A549 treated with ZK216348 at 1 μM for 4 hours (cell line): ENCODE measurements around the gene GPATCH4. TPM values are rescaled to one million over a fixed set of nuclear protein-coding genes. Genes with fewer than 3 reads are reported as not detected.

Experiments used
- total RNA-seq: library from RNA; stranded (reverse); fragments of 200-300 nt; extraction: Qiagen RNA extraction; gene quantifications from 5 replicates; pipeline ENCODE4 v1.2.3, GENCODE V29; 2022; ENCODE audit warnings: low read depth

GPATCH4 gene
- total RNA-seq: 61.7 to 81.2 TPM (median 71.7 TPM) in 5 replicates

DNA sequence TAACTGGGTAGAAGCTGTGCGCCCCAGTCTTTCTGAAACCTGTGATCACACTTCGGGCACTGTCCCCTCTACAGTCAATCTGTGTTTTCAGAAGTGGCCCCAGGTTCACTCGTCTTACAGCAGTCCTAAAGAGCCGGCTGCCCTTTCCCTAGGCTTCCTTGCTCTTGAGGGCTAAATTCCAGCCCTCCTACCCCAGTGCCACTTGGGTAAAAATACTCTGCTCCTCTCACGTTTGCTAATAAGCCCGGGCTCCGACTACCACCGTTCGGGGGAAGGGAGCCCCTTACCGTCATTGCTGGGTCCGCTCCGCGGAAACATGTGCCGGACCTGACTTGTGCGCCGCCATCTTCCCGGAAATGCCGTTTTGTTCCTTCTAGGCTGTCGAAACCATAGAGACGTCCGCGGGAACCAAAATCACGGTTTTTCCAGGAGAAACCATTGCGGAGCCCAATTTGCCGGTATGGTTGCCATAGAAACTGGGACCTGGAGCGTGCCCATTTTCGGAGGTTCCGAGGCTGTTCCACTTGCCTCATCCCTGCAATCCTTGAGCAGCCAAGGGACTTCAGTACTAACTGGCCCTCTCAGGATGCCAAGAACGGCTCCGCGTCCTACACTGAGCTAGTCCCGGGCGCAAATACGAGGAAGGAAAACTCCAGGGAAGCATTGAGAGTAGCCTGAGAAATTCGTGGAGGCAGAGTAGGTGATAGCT lies at the start of gene GPATCH4:
TSS of gene GPATCH4 (minus strand) at position 358 of the 709 bp plus-strand sequence.

DNA sequence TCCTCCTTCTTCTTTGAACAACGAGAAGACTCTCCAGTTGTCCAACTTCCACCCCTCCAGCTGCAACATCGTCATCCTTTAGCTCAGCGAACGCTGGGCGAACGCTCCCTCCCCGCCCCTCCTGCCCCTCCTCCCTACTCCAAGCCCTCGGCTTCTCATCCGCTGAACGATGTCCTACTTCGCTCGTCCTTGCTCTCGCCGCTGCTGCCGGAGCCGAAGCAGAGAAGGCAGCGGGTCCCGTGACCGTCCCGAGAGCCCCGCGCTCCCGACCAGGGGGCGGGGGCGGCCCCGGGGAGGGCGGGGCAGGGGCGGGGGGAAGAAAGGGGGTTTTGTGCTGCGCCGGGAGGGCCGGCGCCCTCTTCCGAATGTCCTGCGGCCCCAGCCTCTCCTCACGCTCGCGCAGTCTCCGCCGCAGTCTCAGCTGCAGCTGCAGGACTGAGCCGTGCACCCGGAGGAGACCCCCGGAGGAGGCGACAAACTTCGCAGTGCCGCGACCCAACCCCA lies 40.5 kb upstream of the GPATCH4 start, which contains the start of gene BCAN:
TSS of gene BCAN (plus strand) at position 357 of the 504 bp plus-strand sequence. CDS start 3,938 bp downstream, outside the sequence.

DNA sequence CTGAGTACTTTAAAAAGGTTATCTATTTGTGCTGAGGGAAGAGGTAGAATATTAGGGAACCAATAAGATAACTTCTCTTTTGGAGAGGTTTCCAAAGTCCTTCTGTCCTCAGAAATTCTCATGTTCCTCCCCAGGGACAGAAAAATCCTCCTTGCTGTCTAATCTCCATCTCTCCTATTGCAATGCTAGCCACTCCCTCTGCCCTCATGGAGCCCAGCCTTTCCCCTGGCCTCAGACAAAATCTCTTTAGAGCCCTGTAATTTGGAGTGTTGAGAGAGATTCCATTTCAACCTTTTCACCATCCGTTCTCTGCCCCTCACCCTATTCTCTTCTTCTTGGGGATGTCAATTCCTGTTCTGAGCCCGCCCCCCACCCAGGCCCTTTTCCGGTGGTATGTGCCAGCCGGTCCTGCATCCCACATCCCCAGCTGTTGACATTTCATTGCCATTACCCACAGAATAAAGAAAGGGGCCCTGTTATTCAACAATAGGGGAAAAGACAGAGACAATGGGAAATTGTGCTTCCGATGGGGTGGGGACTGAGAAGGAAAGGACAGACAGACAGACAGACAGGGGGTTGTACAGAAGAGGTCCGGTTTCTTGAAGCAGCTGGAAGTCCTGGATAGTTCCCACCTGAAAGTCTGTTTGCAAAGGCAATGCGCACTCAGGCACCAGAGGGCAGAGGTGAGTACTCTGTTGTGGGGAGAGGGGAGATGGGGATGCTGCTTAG lies 17.7 kb upstream of the GPATCH4 start, which contains the start of gene HAPLN2:
TSS of gene HAPLN2 (plus strand) at position 563 of the 729 bp plus-strand sequence. CDS start 4,076 bp downstream, outside the sequence.

DNA sequence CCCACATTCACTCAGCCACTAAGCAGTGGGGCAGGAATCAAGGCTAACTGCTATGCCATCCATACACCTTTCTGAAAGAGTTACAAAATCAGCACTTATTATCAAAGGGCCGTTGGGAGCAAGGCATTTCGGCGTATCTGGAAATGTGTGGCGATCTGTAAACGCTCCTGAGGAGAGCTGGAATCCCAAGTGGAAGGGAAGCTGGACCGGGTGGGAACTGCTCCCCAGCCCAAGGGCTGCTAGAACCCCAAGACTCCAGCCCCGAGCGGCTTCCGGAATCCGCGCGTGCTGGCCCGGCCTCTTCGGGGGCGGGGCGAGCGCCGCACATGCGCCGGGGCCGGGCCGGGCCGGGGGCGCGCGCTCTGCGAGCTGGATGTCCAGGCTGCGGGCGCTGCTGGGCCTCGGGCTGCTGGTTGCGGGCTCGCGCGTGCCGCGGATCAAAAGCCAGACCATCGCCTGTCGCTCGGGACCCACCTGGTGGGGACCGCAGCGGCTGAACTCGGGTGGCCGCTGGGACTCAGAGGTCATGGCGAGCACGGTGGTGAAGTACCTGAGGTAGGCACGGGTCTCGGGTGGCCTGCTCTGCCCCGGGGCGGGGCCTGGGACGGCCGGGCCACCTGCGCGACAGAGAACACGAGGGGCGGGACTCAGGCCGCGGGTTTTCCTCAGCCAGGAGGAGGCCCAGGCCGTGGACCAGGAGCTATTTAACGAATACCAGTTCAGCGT lies 9.7 kb downstream of the GPATCH4 start, which contains the start of gene NAXE:
TSS of gene NAXE (plus strand) at position 345 of the 726 bp plus-strand sequence. CDS start at position 374, 29 bp downstream.

DNA sequence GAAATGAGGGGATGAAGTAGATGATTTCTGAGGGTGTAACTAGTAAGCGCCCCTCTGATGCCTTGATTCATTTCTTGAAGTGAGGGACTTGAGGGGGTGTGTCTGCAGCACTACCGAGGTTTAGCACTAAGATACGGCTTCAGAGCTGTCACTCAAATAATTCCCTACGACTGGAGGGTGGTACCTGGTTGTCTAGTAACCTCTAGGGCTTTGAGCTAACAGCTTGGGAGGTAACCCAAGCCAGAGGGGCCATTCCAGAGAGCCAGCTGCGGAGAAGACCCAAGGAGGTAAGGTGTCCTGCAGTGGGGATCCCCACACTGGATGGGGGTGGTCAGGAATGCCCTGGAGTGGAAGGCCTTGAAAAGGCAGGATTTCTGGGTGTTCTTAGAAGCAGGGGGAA lies 21.8 kb downstream of the GPATCH4 start, which contains the start of gene TTC24:
TSS of gene TTC24 (plus strand) at position 252 of the 400 bp plus-strand sequence. CDS start 1,642 bp downstream, outside the sequence.

DNA sequence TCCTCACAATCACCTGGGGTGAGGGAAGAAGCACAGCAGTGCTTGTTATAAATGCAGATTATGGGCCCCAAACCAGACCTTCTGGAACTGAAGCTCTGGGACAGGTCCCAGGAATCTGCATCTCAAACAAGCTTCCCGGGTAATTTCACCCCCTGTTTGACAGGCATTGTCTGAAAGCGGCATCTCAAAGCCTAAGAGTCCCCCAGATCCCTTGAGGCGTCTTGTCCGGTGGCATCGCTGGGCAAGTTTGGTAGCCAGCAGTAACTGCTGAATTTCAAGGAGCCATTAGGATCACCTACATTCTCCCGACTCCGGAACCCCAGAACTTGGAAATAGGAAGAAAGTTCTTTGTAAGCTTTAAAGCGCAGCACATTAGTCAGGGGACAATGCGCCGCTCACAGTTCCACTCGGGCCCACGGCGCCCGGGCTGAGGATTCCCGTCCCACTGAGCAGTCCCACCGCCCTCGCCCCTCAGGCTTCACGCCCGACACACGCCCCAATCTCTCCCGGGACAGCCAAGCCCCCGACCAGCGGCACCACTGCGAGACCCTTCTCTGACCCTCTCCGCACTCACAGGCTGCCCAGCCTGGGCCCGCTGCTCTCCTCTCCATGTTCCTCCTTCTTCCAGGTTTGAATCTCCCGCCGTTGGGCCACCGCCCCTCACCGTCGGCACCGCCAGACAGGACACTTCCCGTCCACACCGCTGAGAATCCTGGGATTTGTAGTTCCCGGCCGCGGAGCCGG lies 29.2 kb downstream of the GPATCH4 start, which contains the start of gene IQGAP3:
TSS of gene IQGAP3 (minus strand) at position 647 of the 744 bp plus-strand sequence. CDS start at position 611, 36 bp downstream.

Other genes starting within 250 kb of the GPATCH4 start
- not detected in 5 replicates for gene RHBG, start 232.3 kb downstream of the GPATCH4 start, total RNA-seq
- gene MEF2D, start 100.7 kb downstream of the GPATCH4 start, total RNA-seq: 17.8 to 36.2 TPM (median 30.9 TPM) in 5 replicates
- gene IQGAP3, start 28.9 kb downstream of the GPATCH4 start, total RNA-seq: 12.3 to 21.4 TPM (median 19.1 TPM) in 5 replicates
- not detected in 5 replicates for gene TTC24, start 21.8 kb downstream of the GPATCH4 start, total RNA-seq
- 118 to 175 TPM (median 164 TPM) in 5 replicates for gene NAXE, start 9.7 kb downstream of the GPATCH4 start, total RNA-seq
- gene HAPLN2, start 17.9 kb upstream of the GPATCH4 start, total RNA-seq: 0.11 to 0.43 TPM (median 0.20 TPM) in 3 of 5 replicates, not detected in the others
- gene BCAN, start 40.6 kb upstream of the GPATCH4 start, total RNA-seq: not detected in 5 replicates
- gene NES, start 75.9 kb upstream of the GPATCH4 start, total RNA-seq: 1.2 to 1.3 TPM (median 1.3 TPM) in 5 replicates
- gene CRABP2, start 104.1 kb upstream of the GPATCH4 start, total RNA-seq: 6.6 to 13.0 TPM (median 9.6 TPM) in 5 replicates
- gene METTL25B, start 127.0 kb upstream of the GPATCH4 start, total RNA-seq: 21.6 to 28.4 TPM (median 25.2 TPM) in 5 replicates
- gene ISG20L2, start 127.3 kb upstream of the GPATCH4 start, total RNA-seq: 40.7 to 50.5 TPM (median 44.5 TPM) in 5 replicates
- 183 to 215 TPM (median 187 TPM) in 5 replicates for gene MRPL24, start 139.6 kb upstream of the GPATCH4 start, total RNA-seq
- gene HDGF, start 150.2 kb upstream of the GPATCH4 start, total RNA-seq: 443 to 477 TPM (median 448 TPM) in 5 replicates
- gene PRCC, start 166.1 kb upstream of the GPATCH4 start, total RNA-seq: 63.9 to 85.1 TPM (median 73.8 TPM) in 5 replicates
- 3.0 to 5.3 TPM (median 4.0 TPM) in 5 replicates for gene SH2D2A, start 215.4 kb upstream of the GPATCH4 start, total RNA-seq